Motor neuron (in vitro differentiated cells): ENCODE measurements around the gene VPS13D. TPM values are rescaled to one million over a fixed set of nuclear protein-coding genes. Genes with fewer than 3 reads are reported as not detected.
A peak's percentile ranks its signal among the peaks of the same experiment; 100 is the strongest.

ENCODE experiments used
- ATAC-seq, 8 experiments: fragments of 200-7000 bp; cut with Tn5 transposase; replicated peaks in 6 of 8; 2 replicates each; pipeline ENCODE4 v1.8.0; 2021; ENCODE audit warnings: mild to moderate bottlenecking in 8 of 8, moderate library complexity in 8 of 8
- H3K27ac ChIP-seq, 2 donors: fragments of 250-450 bp; sonication (Bioruptor Pico); 2 replicates each; pipeline ENCODE4 v1.9.0; 2021; ENCODE audit warnings: antibody characterized with exemption in 2 of 2, mild to moderate bottlenecking in 2 of 2, moderate library complexity in 1 of 2
- H3K4me1 ChIP-seq, 2 donors: fragments of 250-450 bp; sonication (Bioruptor Pico); replicated peaks in 1 of 2; 2 replicates each; pipeline ENCODE4 v1.6.1; 2021; ENCODE audit warnings: antibody characterized with exemption in 2 of 2, mild to moderate bottlenecking in 2 of 2, moderate library complexity in 1 of 2
- H3K4me3 ChIP-seq, 5 donors: fragments of 250-450 bp; sonication (Bioruptor Pico); 2 replicates each; pipeline ENCODE4 v1.9.0; 2021; ENCODE audit warnings: antibody characterized with exemption in 5 of 5, mild to moderate bottlenecking in 5 of 5, moderate library complexity in 4 of 5
- WGBS, 10 experiments: fragments of 450-650 bp; shearing (Covaris generic); methylation state at CpG; one replicate each; pipeline ENCODE4 v1.0.0; 2022; 5-methylcytosine and 5-hydroxymethylcytosine counted together
- in situ Hi-C, 9 experiments: fragments of 400-800 bp; cut with MboI; loops; one replicate each; pipeline ENCODE4 v1.15.0; 2021; ENCODE audit warnings: low sequenced_read_pairs in 9 of 9, low pct_unique_long_range_greater_than_20kb in 2 of 9; ENCODE audit not compliant: unreplicated experiment in 9 of 9
- total RNA-seq, 8 experiments: library from RNA; unstranded; fragments of 300-600 nt; gene quantifications; 2 replicates each; pipeline versions ENCODE4 v1.2.3 to v1.2.4, GENCODE V29; 2022

Gene VPS13D
- total RNA-seq, 8 experiments from 2014 or later = 18.7 to 130 (median 34.7) TPM

GRCh38 chr1:12411747-12412146 lies 181.9 kb downstream of the VPS13D start:
- no peak overlapping the region for H3K27ac ChIP-seq
- in situ Hi-C loops = no loop called here
- no peak overlapping the region for H3K4me3 ChIP-seq
- ATAC-seq = no peak
- H3K4me1 ChIP-seq = peaks cover 7 to 9% of the 10 kb centered on the region in 2 donors
- WGBS, 10 experiments = 85 to 100% (median 95%) methylated on average over 1 to 6 of the region's 6 CpGs; no CpG with 5 or more reads in 2 of the 10 experiments

- Histone ChIP-seq H3K4me3 (no peak overlapping the region), H3K27ac (no peak overlapping the region), H3K4me1 (peaks cover 3 to 7% of the 10 kb centered on the region in 2 donors)
- 83 to 100% (median 95%) methylated on average over 2 to 5 of the region's 5 CpGs for WGBS, 10 experiments
- in situ Hi-C loops = no loop called here
- no peak for ATAC-seq
Measured at GRCh38 chr1:12412439-12412838, 182.6 kb downstream of the VPS13D start.

GRCh38 chr1:12413664-12414410 lies 184.0 kb downstream of the VPS13D start:
- peaks cover 0 to 8% of the 10 kb centered on the region in 2 donors for H3K4me1 ChIP-seq
- no peak overlapping the region for H3K27ac ChIP-seq
- WGBS, 10 experiments = 80 to 100% (median 90%) methylated on average over 1 to 7 of the region's 7 CpGs; no CpG with 5 or more reads in 1 of the 10 experiments
- in situ Hi-C loops = no loop called here
- no peak overlapping the region for H3K4me3 ChIP-seq
- no peak for ATAC-seq

GRCh38 chr1:12414444-12415018 lies 184.7 kb downstream of the VPS13D start:
- Histone ChIP-seq H3K4me1 (peaks cover 0 to 10% of the 10 kb centered on the region in 2 donors), H3K4me3 (no peak overlapping the region), H3K27ac (no peak overlapping the region)
- WGBS, 10 experiments = 65 to 100% (median 83%) methylated on average over 1 to 2 of the region's 2 CpGs; no CpG with 5 or more reads in 1 of the 10 experiments
- in situ Hi-C loops = no loop called here
- no peak for ATAC-seq

- in situ Hi-C loops = no loop called here
- Histone ChIP-seq H3K4me1 (peaks cover 0 to 7% of the 10 kb centered on the region in 2 donors), H3K4me3 (no peak overlapping the region), H3K27ac (no peak overlapping the region)
- 61 to 95% (median 89%) methylated on average over 1 to 5 of the region's 5 CpGs; no CpG with 5 or more reads in 2 of the 10 experiments for WGBS, 10 experiments
- no peak for ATAC-seq
Measured at GRCh38 chr1:12415038-12415466, 185.2 kb downstream of the VPS13D start.

- no peak for ATAC-seq
- H3K27ac ChIP-seq = no peak overlapping the region
- in situ Hi-C loops = no loop called here
Measured at GRCh38 chr1:12416101-12416500, 186.3 kb downstream of the VPS13D start.

GRCh38 chr1:12416744-12417143 lies 186.9 kb downstream of the VPS13D start:
- 91 to 100% (median 92%) methylated on average over 2 to 6 of the region's 6 CpGs; no CpG with 5 or more reads in 4 of the 10 experiments for WGBS, 10 experiments
- no peak overlapping the region for H3K4me3 ChIP-seq
- H3K27ac ChIP-seq = no peak overlapping the region
- in situ Hi-C loops = no loop called here
- ATAC-seq = no peak
- H3K4me1 ChIP-seq = peaks cover 0 to 7% of the 10 kb centered on the region in 2 donors

More at GRCh38 chr1:12416101-12416500, 186.3 kb downstream of the VPS13D start:
- Histone ChIP-seq H3K4me1 (peaks cover 0 to 7% of the 10 kb centered on the region in 2 donors), H3K4me3 (no peak overlapping the region)
- 80 to 100% (median 100%) methylated on average over 1 of the region's 1 CpG; no CpG with 5 or more reads in 5 of the 10 experiments for WGBS, 10 experiments

GRCh38 chr1:12417389-12417788 lies 187.6 kb downstream of the VPS13D start:
- peaks cover 0 to 7% of the 10 kb centered on the region in 2 donors for H3K4me1 ChIP-seq
- no peak for ATAC-seq
- 88 to 98% (median 94%) methylated on average over 3 to 7 of the region's 7 CpGs for WGBS, 10 experiments
- in situ Hi-C loops = no loop called here
- no peak overlapping the region for H3K4me3 ChIP-seq
- no peak overlapping the region for H3K27ac ChIP-seq

GRCh38 chr1:12420171-12420570 lies 190.3 kb downstream of the VPS13D start:
- 78 to 100% (median 96%) methylated on average over 1 to 2 of the region's 2 CpGs; no CpG with 5 or more reads in 2 of the 10 experiments for WGBS, 10 experiments
- ATAC-seq = no peak
- Histone ChIP-seq H3K27ac (no peak overlapping the region), H3K4me1 (peaks cover 0 to 7% of the 10 kb centered on the region in 2 donors), H3K4me3 (no peak overlapping the region)
- in situ Hi-C loops = no loop called here

GRCh38 chr1:12422488-12422887 lies 192.7 kb downstream of the VPS13D start:
- no peak for ATAC-seq
- H3K27ac ChIP-seq = no peak overlapping the region
- in situ Hi-C loops = no loop called here

GRCh38 chr1:12424087-12424529 lies 194.3 kb downstream of the VPS13D start:
- in situ Hi-C loops = no loop called here

More at GRCh38 chr1:12422488-12422887, 192.7 kb downstream of the VPS13D start:
- Histone ChIP-seq H3K4me1 (peaks cover 8 to 12% of the 10 kb centered on the region in 2 donors), H3K4me3 (no peak overlapping the region)

GRCh38 chr1:12424793-12425192 lies 195.0 kb downstream of the VPS13D start:
- Histone ChIP-seq H3K4me3 (no peak overlapping the region), H3K27ac (no peak overlapping the region), H3K4me1 (peaks cover 15 to 19% of the 10 kb centered on the region in 2 donors)
- in situ Hi-C loops = no loop called here
- ATAC-seq = no peak

More at GRCh38 chr1:12424087-12424529, 194.3 kb downstream of the VPS13D start:
- H3K4me1 ChIP-seq = peaks cover 15 to 19% of the 10 kb centered on the region in 2 donors
- no peak overlapping the region for H3K4me3 ChIP-seq
- 22 to 100% (median 79%) methylated on average over 1 to 3 of the region's 3 CpGs; no CpG with 5 or more reads in 1 of the 10 experiments for WGBS, 10 experiments
- ATAC-seq = peak in 1 of 8 experiments; percentile 78
- no peak overlapping the region for H3K27ac ChIP-seq

- Histone ChIP-seq H3K4me1 (peaks cover 15 to 28% of the 10 kb centered on the region in 2 donors), H3K27ac (no peak overlapping the region), H3K4me3 (no peak overlapping the region)
- in situ Hi-C loops = no loop called here
- WGBS, 10 experiments = 5 to 78% (median 60%) methylated on average over 1 to 3 of the region's 3 CpGs; no CpG with 5 or more reads in 2 of the 10 experiments
- ATAC-seq = peak in 5 of 8 experiments; percentile 67 to 80 (median 71)
Measured at GRCh38 chr1:12426030-12426429, 196.2 kb downstream of the VPS13D start.
